A204.1 (cell line): ENCODE results near the gene FBN1.

Experiments used
- FAIRE-seq: peaks from 2 replicates; lab custom pipeline; 2012; peaks lifted over from hg19 to GRCh38; lab: Jason Lieb, UNC

Gene FBN1

DNA sequence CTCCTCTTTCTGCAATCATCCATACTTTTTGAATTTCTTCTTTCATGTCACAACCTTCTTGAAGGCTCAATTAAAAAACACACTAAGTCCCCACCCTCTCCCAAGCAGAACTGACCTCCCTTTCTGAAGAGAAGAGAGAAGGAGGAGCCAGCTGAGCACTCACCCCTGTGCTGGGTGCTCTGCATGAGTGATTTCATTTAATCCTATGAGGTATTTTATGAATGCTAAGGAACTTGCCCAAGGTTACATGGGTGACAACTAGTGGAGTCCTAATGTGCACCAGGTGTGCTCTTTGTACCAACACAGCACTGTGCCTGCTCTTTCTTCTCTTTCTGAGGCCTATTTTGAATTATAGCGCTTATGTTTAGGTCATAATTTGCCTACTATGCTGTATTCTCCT, 178.7 kb downstream of the FBN1 start:
- FAIRE-seq, result no peak

GRCh38 chr15:48466079-48466478, 179.4 kb downstream of the FBN1 start:
- no peak for FAIRE-seq

GRCh38 chr15:48465410-48465809, 180.1 kb downstream of the FBN1 start:
- no peak for FAIRE-seq

DNA sequence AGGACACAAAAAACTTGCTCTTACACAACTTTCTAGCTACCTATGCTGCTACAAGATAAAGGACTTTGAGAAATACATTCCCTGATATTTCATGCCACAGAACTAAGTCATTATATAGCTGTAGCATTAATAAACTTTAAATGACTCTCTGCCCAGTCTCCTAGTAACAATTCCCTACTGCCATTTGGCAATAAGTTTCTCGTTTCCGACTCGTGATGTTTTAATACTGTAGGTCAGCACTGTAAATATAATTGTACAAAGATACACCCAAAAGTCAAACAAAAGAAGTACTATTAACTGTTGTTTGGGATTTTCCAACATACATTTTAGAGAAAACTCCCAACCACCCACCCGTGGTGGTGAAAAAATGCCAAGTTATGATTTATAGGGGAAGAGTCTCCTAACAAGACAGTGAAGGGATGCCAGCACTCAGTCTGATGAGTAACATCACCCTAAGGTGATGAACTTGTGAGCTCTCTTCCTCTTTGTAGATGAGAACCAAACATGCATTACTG, 182.1 kb downstream of the FBN1 start:
- no peak for FAIRE-seq

GRCh38 chr15:48462688-48463087, 182.8 kb downstream of the FBN1 start:
- FAIRE-seq, result no peak

GRCh38 chr15:48459571-48460442, 185.7 kb downstream of the FBN1 start:
- no peak for FAIRE-seq

DNA sequence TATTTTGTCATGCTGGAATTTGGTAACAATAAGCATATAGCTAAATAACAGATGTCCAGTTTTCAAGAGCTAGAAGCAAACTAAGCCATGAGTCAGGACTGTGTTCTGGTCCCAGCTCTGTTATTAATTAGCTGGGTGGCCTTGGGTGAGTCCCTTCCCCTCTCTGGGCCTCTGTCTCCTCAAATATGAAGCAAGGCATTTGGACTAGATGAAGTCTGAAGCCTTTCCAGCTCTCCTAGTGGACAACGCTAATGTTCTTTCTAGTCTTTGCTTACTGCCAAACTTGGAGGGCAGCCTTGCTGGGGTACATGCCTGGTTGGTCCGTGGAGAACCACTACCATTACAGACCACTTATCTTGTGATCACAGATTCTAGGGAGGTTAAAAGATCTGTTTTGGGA, 186.6 kb downstream of the FBN1 start:
- no peak for FAIRE-seq

DNA sequence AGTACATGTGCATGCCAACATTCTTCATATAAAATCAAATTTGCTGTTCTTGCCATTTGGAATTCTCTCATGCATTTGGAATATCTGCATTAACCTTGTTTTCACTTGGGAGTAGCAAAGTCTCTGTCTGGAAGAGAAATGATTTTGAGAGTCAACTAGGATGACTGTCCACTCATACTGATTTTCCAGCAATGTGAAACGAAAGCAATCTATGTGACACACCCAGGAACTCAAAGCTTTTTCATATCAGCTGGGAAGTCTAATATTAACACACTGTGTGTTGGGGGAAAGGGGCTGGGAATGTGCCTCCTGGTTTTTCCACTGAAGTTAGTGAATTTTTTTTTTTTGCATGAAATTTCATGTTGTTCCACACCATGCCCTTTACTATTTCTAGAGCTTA, 189.4 kb downstream of the FBN1 start:
- no peak for FAIRE-seq

- FAIRE-seq, result no peak
Observed at GRCh38 chr15:48451736-48452135, 193.8 kb downstream of the FBN1 start.

DNA sequence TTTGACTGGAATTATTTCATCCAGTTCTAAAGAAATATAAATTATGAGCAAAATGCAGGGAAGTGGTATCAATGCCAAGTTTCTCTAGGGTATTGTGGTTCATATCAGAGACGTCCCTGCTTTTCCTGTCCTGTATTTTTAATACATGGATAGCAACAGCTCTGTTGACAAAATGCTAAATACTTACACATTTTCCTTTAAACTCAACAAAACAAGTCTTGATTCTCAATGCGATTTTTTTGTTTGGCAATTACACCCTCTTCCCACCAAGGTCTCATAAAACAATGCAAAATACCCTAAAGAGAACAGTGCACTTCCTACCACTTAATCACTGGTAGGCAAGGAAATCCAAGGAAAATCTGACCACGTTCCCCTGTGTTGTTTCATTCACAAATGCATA, 194.3 kb downstream of the FBN1 start:
- no peak for FAIRE-seq

GRCh38 chr15:48449734-48450133, 195.8 kb downstream of the FBN1 start:
- FAIRE-seq, result no peak

DNA sequence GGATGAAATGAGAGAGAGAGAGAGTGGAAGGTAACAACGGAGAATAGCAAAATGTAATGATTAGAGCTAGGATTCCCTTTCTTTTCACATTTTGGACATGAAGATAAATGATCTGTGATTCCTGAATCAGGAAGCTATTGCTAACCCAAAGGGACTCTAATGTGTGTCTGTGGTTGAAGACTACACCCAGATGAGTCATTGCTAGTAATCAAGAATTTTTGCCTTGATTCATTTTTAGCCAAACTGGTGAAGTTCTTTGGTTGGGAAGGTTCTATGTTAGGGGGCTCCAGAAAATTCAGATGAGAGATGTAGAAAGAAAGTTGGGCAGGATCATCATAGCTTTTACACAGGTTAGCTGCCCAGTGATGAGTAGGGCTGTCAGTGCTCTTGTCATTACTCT, 197.9 kb downstream of the FBN1 start:
- FAIRE-seq, result no peak

- FAIRE-seq, result no peak
Observed at GRCh38 chr15:48447058-48447457, 198.5 kb downstream of the FBN1 start.

- FAIRE-seq, result no peak
Observed at GRCh38 chr15:48442011-48442410, 203.5 kb downstream of the FBN1 start.

GRCh38 chr15:48440084-48440483, 205.4 kb downstream of the FBN1 start:
- no peak for FAIRE-seq

GRCh38 chr15:48437178-48437577, 208.3 kb downstream of the FBN1 start:
- FAIRE-seq, result no peak

DNA sequence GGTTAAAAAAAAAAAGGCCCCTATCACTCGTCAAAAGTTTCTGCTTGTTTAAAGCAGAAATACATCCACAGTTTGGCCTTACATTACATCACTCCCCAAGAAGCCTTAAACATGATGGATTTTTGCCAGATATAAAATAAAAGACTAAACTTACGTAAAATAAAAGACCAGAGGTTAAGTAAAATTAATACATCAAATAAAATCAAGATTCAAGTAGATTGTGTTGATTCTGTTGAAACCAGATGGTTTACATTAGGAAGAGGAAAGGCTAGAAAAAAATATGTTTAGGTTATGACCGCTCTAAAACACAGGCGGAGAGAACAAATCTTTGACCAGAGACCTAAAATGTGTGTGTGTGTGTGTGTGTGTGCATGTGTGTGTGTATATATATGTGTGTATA, 210.2 kb downstream of the FBN1 start:
- FAIRE-seq, result no peak

- no peak for FAIRE-seq
Observed at GRCh38 chr15:48433226-48433886, 212.2 kb downstream of the FBN1 start.

GRCh38 chr15:48432688-48433087, 212.8 kb downstream of the FBN1 start:
- FAIRE-seq, result no peak

DNA sequence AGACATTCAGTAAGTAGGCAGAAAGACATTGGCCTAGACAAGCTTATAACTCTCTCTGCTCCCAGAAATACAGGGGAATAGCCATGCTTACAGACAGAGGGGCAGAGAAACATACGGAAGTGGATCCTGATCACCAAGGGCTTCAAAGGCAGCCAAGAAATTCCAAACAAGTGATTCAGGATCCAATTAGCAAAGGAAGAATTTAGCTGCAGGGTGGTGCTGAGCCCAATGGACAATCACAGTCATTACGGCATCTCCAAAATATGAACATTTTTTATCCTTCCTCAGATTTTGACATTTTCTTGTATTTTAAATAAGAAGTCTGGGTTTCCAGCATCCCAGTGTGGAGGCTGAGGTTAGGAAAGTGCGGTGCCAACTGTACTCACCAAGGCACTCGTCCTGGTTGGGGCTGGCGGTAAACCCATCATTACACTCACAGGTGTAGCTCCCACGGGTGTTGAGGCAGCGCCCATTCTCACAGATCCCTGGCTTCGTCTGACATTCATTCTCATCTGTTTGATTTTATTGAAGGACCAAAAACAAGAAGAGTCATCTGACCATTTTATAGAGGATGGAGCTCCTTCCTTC, 217.5 kb downstream of the FBN1 start:
- no peak for FAIRE-seq

GRCh38 chr15:48427479-48427878, 218.0 kb downstream of the FBN1 start:
- FAIRE-seq, result no peak

GRCh38 chr15:48426941-48427340, 218.6 kb downstream of the FBN1 start:
- FAIRE-seq, result no peak

DNA sequence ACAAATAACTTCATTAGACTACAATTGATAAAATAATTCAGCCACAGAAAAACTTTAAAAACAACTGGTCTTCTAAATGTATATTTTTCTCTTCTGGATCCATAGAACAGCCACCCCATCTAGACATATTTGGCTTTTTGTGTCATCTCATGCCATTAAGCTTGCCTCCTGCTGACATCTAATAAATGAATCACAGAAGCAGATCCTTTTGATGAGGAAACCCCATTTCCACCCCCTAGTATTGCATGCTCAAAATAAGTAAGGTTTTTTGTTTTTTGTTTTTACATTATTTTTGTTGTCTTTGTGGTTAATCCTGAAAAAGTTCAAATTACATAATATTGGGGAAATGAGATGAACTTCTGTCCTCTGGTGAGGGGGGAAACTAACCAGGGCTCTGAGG, 219.5 kb downstream of the FBN1 start:
- FAIRE-seq, result no peak
